ENCODE data around the gene SCG2.

Gene SCG2

DNA sequence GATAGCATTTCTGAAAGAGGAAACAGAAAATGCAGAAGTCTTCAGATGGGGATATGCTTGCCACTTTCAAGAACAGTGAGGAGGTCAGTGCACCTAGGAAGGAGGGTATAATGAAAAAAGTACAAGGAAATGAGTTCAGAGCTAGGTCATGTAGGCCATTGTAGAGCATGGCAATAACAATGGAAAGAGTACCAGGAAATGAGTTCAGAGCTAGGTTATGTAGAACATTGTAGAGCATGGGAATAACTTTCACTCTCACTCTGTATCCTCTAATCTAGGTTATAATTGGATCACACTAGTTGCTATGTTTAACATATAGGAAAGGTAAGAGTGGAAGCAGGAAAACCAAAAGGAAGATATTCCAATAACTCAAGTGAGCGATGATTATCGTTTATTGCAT, 12.3 kb downstream of the SCG2 start:
- Histone ChIP-seq H3K4me2 (ENCODE audit: low read length) (no peak overlapping the region), H3K4me1 (ENCODE audit: insufficient read depth, low read length, severe bottlenecking) (no peaks in the 10 kb centered on the region), H3K79me2 (ENCODE audit: insufficient read depth, low read length) (no peaks in the 10 kb centered on the region), H3K9me2 (ENCODE audit: low read depth, low read length) (no peaks in the 10 kb centered on the region), H2AFZ (ENCODE audit: low read length) (no peak overlapping the region), H3F3A (ENCODE audit: insufficient read depth, low read length) (no peaks in the 10 kb centered on the region), H3K36me3 (ENCODE audit: insufficient read depth, low read length) (no peaks in the 10 kb centered on the region), H3K9ac (ENCODE audit: low read length) (no peak overlapping the region), H3K9me3 (ENCODE audit: low read length) (no peaks in the 10 kb centered on the region), H3K27me3 (ENCODE audit: insufficient read depth, low read length) (no peaks in the 10 kb centered on the region), H4K20me1 (ENCODE audit: insufficient read depth, low read length) (no peaks in the 10 kb centered on the region), H3K4me3 (ENCODE audit: low read depth, low read length, poor library complexity, severe bottlenecking) (no peak overlapping the region), H3K27ac (ENCODE audit: low read depth, low read length, poor library complexity, severe bottlenecking) (no peak overlapping the region)
- TF ChIP-seq, protein P1, sequence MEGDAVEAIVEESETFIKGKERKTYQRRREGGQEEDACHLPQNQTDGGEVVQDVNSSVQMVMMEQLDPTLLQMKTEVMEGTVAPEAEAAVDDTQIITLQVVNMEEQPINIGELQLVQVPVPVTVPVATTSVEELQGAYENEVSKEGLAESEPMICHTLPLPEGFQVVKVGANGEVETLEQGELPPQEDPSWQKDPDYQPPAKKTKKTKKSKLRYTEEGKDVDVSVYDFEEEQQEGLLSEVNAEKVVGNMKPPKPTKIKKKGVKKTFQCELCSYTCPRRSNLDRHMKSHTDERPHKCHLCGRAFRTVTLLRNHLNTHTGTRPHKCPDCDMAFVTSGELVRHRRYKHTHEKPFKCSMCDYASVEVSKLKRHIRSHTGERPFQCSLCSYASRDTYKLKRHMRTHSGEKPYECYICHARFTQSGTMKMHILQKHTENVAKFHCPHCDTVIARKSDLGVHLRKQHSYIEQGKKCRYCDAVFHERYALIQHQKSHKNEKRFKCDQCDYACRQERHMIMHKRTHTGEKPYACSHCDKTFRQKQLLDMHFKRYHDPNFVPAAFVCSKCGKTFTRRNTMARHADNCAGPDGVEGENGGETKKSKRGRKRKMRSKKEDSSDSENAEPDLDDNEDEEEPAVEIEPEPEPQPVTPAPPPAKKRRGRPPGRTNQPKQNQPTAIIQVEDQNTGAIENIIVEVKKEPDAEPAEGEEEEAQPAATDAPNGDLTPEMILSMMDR (IDR thresholded peaks at IDR 0.05; ENCODE audit: low read length): no peak
- no peak for TF ChIP-seq EZH2 (IDR thresholded peaks at IDR 0.05; ENCODE audit: borderline replicate concordance, low read length)

DNA sequence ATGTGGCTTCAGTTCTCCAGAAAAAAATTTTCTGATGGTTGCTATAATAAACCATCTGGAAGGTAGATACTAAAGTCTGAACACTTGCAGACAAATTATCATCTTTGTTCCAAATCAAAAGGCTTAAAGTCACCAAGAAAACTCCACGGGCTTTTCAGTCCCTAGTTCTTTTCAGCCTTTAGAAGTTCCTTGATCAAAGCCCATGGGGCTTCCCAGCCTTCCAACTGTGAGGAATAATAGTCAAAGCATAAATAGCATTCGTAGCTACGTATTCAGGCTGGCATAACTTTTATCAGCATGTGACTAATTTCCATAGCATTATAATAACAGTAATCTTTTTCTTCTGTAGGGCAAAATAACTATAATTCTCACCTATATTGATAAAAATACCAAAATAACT, 13.9 kb downstream of the SCG2 start:
- Histone ChIP-seq H4K20me1 (ENCODE audit: insufficient read depth, low read length) (no peaks in the 10 kb centered on the region), H3K4me1 (ENCODE audit: insufficient read depth, low read length, severe bottlenecking) (no peaks in the 10 kb centered on the region), H3K4me3 (ENCODE audit: low read depth, low read length, poor library complexity, severe bottlenecking) (no peak overlapping the region), H3K9me2 (ENCODE audit: low read depth, low read length) (no peaks in the 10 kb centered on the region), H3K9ac (ENCODE audit: low read length) (no peak overlapping the region), H2AFZ (ENCODE audit: low read length) (no peak overlapping the region), H3K9me3 (ENCODE audit: low read length) (no peaks in the 10 kb centered on the region), H3K36me3 (ENCODE audit: insufficient read depth, low read length) (no peaks in the 10 kb centered on the region), H3F3A (ENCODE audit: insufficient read depth, low read length) (no peaks in the 10 kb centered on the region), H3K27me3 (ENCODE audit: insufficient read depth, low read length) (no peaks in the 10 kb centered on the region), H3K79me2 (ENCODE audit: insufficient read depth, low read length) (no peaks in the 10 kb centered on the region), H3K27ac (ENCODE audit: low read depth, low read length, poor library complexity, severe bottlenecking) (no peak overlapping the region), H3K4me2 (ENCODE audit: low read length) (no peak overlapping the region)
- no peak for TF ChIP-seq EZH2 (IDR thresholded peaks at IDR 0.05; ENCODE audit: borderline replicate concordance, low read length)
- TF ChIP-seq, protein P1 (IDR thresholded peaks at IDR 0.05; ENCODE audit: low read length): no peak

DNA sequence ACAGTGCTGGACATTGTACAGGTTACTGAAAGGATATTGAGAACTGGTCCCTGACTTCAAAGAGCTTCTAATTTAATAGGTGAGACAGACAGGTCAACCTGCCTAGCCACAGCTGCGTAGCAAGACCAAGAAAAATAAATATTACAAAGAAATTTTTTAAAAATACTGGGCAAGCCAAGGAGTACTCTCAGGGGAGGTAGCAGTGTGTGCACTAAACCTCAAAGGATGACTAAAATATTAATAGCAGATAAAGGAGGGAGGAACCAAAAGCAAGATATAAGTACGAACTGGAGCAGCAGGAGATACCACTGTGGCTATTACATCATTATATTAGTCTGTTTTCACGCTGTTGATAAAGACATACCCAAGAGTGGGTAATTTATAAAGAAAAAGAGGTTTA, 14.9 kb downstream of the SCG2 start:
- Histone ChIP-seq H3K4me3 (ENCODE audit: low read depth, low read length, poor library complexity, severe bottlenecking) (no peak overlapping the region), H3K79me2 (ENCODE audit: insufficient read depth, low read length) (no peaks in the 10 kb centered on the region), H4K20me1 (ENCODE audit: insufficient read depth, low read length) (no peaks in the 10 kb centered on the region), H3K9me3 (ENCODE audit: low read length) (no peaks in the 10 kb centered on the region), H3F3A (ENCODE audit: insufficient read depth, low read length) (no peaks in the 10 kb centered on the region), H3K9me2 (ENCODE audit: low read depth, low read length) (no peaks in the 10 kb centered on the region), H2AFZ (ENCODE audit: low read length) (no peak overlapping the region), H3K27me3 (ENCODE audit: insufficient read depth, low read length) (no peaks in the 10 kb centered on the region), H3K27ac (ENCODE audit: low read depth, low read length, poor library complexity, severe bottlenecking) (no peak overlapping the region), H3K4me1 (ENCODE audit: insufficient read depth, low read length, severe bottlenecking) (no peaks in the 10 kb centered on the region), H3K4me2 (ENCODE audit: low read length) (no peak overlapping the region), H3K9ac (ENCODE audit: low read length) (no peak overlapping the region), H3K36me3 (ENCODE audit: insufficient read depth, low read length) (no peaks in the 10 kb centered on the region)
- TF ChIP-seq, protein P1 (IDR thresholded peaks at IDR 0.05; ENCODE audit: low read length): no peak
- TF ChIP-seq EZH2 (IDR thresholded peaks at IDR 0.05; ENCODE audit: borderline replicate concordance, low read length): no peak
